Neural progenitor cell (in vitro differentiated cells): ENCODE data around the gene DIAPH3.

Experiments used
- EZH2 ChIP-seq: fragments of 200-600 bp; sonication (generic); IDR thresholded peaks from 2 replicates; pipeline ENCODE4 v1.6.1; 2017; ENCODE audit warnings: antibody characterized with exemption, mild to moderate bottlenecking, moderate library complexity
- EZH2phosphoT487 ChIP-seq: fragments of 200-600 bp; sonication (generic); IDR thresholded peaks from 2 replicates; pipeline ENCODE4 v1.6.1; 2017; ENCODE audit warnings: antibody characterized with exemption
- TF ChIP-seq, protein P1 (sequence below): fragments of 200-600 bp; sonication (generic); IDR thresholded peaks from 2 replicates; pipeline ENCODE4 v1.5.1; 2017; ENCODE audit warnings: antibody characterized with exemption, mild to moderate bottlenecking

DNA sequence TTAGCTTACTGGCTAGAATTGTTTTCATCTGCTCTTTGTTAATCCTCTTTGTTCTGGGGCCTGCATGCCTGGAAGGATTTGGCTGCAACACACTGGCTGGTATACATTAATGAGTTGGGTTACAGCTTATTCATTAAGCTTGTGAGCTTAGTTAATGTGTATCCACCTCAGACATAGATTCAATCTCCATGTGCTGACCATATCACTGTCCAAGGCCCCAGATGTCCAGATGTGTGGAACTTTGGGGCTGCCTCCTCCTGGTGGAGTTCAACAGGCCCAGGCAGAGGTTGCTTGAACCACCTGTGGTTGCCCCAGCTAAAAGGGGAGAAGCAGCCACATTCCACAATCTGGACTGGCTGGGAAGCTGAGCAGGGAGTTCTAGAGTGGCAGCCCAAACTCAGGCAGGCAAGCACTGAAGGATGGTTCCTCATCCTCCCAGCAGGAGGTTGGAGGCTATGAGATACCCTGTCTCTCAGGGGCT, 5.4 kb downstream of the DIAPH3 start:
- TF ChIP-seq, protein P1, sequence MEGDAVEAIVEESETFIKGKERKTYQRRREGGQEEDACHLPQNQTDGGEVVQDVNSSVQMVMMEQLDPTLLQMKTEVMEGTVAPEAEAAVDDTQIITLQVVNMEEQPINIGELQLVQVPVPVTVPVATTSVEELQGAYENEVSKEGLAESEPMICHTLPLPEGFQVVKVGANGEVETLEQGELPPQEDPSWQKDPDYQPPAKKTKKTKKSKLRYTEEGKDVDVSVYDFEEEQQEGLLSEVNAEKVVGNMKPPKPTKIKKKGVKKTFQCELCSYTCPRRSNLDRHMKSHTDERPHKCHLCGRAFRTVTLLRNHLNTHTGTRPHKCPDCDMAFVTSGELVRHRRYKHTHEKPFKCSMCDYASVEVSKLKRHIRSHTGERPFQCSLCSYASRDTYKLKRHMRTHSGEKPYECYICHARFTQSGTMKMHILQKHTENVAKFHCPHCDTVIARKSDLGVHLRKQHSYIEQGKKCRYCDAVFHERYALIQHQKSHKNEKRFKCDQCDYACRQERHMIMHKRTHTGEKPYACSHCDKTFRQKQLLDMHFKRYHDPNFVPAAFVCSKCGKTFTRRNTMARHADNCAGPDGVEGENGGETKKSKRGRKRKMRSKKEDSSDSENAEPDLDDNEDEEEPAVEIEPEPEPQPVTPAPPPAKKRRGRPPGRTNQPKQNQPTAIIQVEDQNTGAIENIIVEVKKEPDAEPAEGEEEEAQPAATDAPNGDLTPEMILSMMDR, result no peak
- no peak for TF ChIP-seq EZH2
- peak; percentile 73 for TF ChIP-seq EZH2phosphoT487
